WTC11 (cell line): ENCODE data around the gene ARSA. TPM values are rescaled to one million over a fixed set of nuclear protein-coding genes. Genes with fewer than 3 reads are reported as not detected.
"Not testable (repeated sequence)": the region's sequence is repeated elsewhere in the genome, so short reads cannot be mapped to it uniquely, and the experiment has no call there.

ENCODE experiments used
- ATAC-seq: fragments of 200-7000 bp; cut with Tn5 transposase; 2 replicates; pipeline ENCODE4 v1.10.0; 2021; ENCODE audit warnings: mild to moderate bottlenecking, moderate library complexity
- CTCF ChIA-PET: fragments of 300-600 bp; sonication (Branson Sonifier 250); formaldehyde crosslinking; loops from one replicate; lab custom pipeline; 2021; ENCODE audit warnings: antibody characterized with exemption; lab: Charles Lee
- POLR2A ChIA-PET: fragments of 350-600 bp; sonication (Branson Sonifier 250); formaldehyde crosslinking; loops from one replicate; lab custom pipeline; 2021; ENCODE audit warnings: antibody characterized with exemption; lab: Charles Lee
- DNase-seq: peaks from one replicate; pipeline ENCODE4 v3.0.0; 2021; ENCODE audit warnings: low spot score
- H3K27ac Mint-ChIP-seq: 2 replicates; pipeline ENCODE4 v1.8.0; 2021; ENCODE audit warnings: mixed read lengths
- H3K27me3 Mint-ChIP-seq: 2 replicates; pipeline ENCODE4 v1.8.0; 2021; ENCODE audit warnings: low read depth, mild to moderate bottlenecking, moderate library complexity, mixed read lengths
- H3K36me3 Mint-ChIP-seq: 2 replicates; pipeline ENCODE4 v1.8.0; 2021; ENCODE audit warnings: mixed read lengths
- H3K4me1 Mint-ChIP-seq: 2 replicates; pipeline ENCODE4 v1.8.0; 2022; ENCODE audit warnings: mixed read lengths
- H3K4me3 Mint-ChIP-seq: 2 replicates; pipeline ENCODE4 v1.8.0; 2021; ENCODE audit warnings: mild to moderate bottlenecking, moderate library complexity, mixed read lengths
- H3K9me3 Mint-ChIP-seq: 2 replicates; pipeline ENCODE4 v1.8.0; 2021; ENCODE audit warnings: mixed read lengths
- ATF6 ChIP-seq: sonication (generic); formaldehyde crosslinking; IDR thresholded peaks from 2 replicates; pipeline ENCODE4 v1.8.1; 2023; ENCODE audit warnings: mild to moderate bottlenecking, missing genetic modification reagents
- FOXJ3 ChIP-seq: sonication (generic); formaldehyde crosslinking; IDR thresholded peaks from 2 replicates; pipeline ENCODE4 v1.9.0; 2021; ENCODE audit warnings: missing genetic modification reagents, mild to moderate bottlenecking, borderline replicate concordance
- HMGA2 ChIP-seq: fragments of 250-450 bp; sonication (Bioruptor Pico); IDR thresholded peaks from 2 replicates; pipeline ENCODE4 v1.4.0; 2021; ENCODE audit warnings: mild to moderate bottlenecking, moderate library complexity
- KAT7 ChIP-seq: sonication (generic); formaldehyde crosslinking; IDR thresholded peaks from 2 replicates; pipeline ENCODE4 v1.8.1; 2023; ENCODE audit warnings: missing genetic modification reagents, mild to moderate bottlenecking, borderline replicate concordance
- MXD4 ChIP-seq: fragments of 250-450 bp; sonication (Bioruptor Pico); IDR thresholded peaks from 2 replicates; pipeline ENCODE4 v1.8.0; 2021; ENCODE audit warnings: mild to moderate bottlenecking, moderate library complexity, borderline replicate concordance
- RELA ChIP-seq: sonication (generic); formaldehyde crosslinking; IDR thresholded peaks from 2 replicates; pipeline ENCODE4 v1.8.1; 2022; ENCODE audit warnings: missing genetic modification reagents, mild to moderate bottlenecking, borderline replicate concordance
- SMAD4 ChIP-seq: sonication (generic); formaldehyde crosslinking; IDR thresholded peaks from 2 replicates; pipeline ENCODE4 v1.8.0; 2022; ENCODE audit warnings: mild to moderate bottlenecking, missing genetic modification reagents
- USF2 ChIP-seq: sonication (generic); formaldehyde crosslinking; IDR thresholded peaks from 2 replicates; pipeline ENCODE4 v1.8.1; 2023; ENCODE audit warnings: mild to moderate bottlenecking, missing genetic modification reagents, moderate library complexity
- ZNF423 ChIP-seq: fragments of 250-450 bp; sonication (Bioruptor Pico); IDR thresholded peaks from 2 replicates; pipeline ENCODE4 v2.1.2; 2022; ENCODE audit warnings: mild to moderate bottlenecking, moderate library complexity
- total RNA-seq: library from RNA; stranded (reverse); gene quantifications from 3 replicates; pipeline ENCODE4 v1.2.3, GENCODE V29; 2021
- TF ChIP-seq, protein P1 (sequence below): sonication (generic); formaldehyde crosslinking; IDR thresholded peaks from 2 replicates; pipeline ENCODE4 v1.8.1; 2023; ENCODE audit warnings: mild to moderate bottlenecking, missing genetic modification reagents, moderate library complexity
- TF ChIP-seq, protein P2 (sequence below): sonication (generic); formaldehyde crosslinking; conservative IDR thresholded peaks from 2 replicates; pipeline ENCODE4 v1.8.1; 2023; ENCODE audit warnings: mild to moderate bottlenecking, low read depth, missing genetic modification reagents, moderate library complexity

Gene ARSA
- total RNA-seq, 1 experiment from 2014 or later, result 18.8 TPM

GRCh38 chr22:50654664-50655063 lies 26.7 kb upstream of the ARSA start:
- ATAC-seq, POLR2A ChIA-PET, H3K4me3 Mint-ChIP-seq, DNase-seq, H3K4me1 Mint-ChIP-seq, CTCF ChIA-PET, H3K27ac Mint-ChIP-seq: not testable (repeated sequence)
- Mint-ChIP-seq H3K9me3 (peaks cover 30% of the 10 kb centered on the region), H3K36me3 (peaks cover 12% of the 10 kb centered on the region), H3K27me3 (peaks cover 80% of the 10 kb centered on the region)

DNA sequence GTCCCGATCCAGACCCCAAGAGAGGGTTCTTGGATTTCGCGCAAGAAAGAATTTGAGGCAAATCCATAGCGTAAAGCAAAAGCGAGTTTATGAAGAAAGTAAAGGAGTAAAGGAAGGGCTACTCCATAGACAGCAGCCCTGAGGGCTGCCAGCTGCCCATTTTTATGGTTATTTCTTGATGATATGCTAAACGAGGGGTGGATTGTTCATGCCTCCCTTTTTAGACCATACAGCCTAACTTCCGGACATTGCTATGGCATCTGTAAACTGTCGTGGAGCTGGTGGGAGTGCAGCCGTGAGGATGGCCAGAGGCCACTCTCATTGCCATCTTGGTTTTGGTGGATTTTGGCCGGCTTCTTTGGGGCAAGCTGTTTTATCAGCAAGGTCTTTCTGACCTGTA lies 25.3 kb upstream of the ARSA start:
- H3K27ac Mint-ChIP-seq, result no peak overlapping the region
- no peak for TF ChIP-seq ZNF423 (CRISPR knock-in tag)
- no peak for TF ChIP-seq MXD4 (CRISPR knock-in tag)
- no peak for TF ChIP-seq USF2
- TF ChIP-seq, protein P1, sequence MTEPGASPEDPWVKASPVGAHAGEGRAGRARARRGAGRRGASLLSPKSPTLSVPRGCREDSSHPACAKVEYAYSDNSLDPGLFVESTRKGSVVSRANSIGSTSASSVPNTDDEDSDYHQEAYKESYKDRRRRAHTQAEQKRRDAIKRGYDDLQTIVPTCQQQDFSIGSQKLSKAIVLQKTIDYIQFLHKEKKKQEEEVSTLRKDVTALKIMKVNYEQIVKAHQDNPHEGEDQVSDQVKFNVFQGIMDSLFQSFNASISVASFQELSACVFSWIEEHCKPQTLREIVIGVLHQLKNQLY (CRISPR knock-in tag), result no peak
- TF ChIP-seq HMGA2, result no peak
- TF ChIP-seq FOXJ3 (CRISPR knock-in tag), result no peak
- TF ChIP-seq, protein P2, sequence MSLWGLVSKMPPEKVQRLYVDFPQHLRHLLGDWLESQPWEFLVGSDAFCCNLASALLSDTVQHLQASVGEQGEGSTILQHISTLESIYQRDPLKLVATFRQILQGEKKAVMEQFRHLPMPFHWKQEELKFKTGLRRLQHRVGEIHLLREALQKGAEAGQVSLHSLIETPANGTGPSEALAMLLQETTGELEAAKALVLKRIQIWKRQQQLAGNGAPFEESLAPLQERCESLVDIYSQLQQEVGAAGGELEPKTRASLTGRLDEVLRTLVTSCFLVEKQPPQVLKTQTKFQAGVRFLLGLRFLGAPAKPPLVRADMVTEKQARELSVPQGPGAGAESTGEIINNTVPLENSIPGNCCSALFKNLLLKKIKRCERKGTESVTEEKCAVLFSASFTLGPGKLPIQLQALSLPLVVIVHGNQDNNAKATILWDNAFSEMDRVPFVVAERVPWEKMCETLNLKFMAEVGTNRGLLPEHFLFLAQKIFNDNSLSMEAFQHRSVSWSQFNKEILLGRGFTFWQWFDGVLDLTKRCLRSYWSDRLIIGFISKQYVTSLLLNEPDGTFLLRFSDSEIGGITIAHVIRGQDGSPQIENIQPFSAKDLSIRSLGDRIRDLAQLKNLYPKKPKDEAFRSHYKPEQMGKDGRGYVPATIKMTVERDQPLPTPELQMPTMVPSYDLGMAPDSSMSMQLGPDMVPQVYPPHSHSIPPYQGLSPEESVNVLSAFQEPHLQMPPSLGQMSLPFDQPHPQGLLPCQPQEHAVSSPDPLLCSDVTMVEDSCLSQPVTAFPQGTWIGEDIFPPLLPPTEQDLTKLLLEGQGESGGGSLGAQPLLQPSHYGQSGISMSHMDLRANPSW (CRISPR knock-in tag), result no peak
- TF ChIP-seq RELA (CRISPR knock-in tag), result no peak
- TF ChIP-seq SMAD4 (CRISPR knock-in tag), result no peak
- no peak for TF ChIP-seq KAT7 (CRISPR knock-in tag)
- TF ChIP-seq ATF6, result no peak
- DNase-seq (no peak), ATAC-seq (no peak)
- H3K4me3 Mint-ChIP-seq, result no peak overlapping the region
- peaks cover 21% of the 10 kb centered on the region for H3K36me3 Mint-ChIP-seq
- H3K9me3 Mint-ChIP-seq, result peaks cover 40% of the 10 kb centered on the region
- H3K27me3 Mint-ChIP-seq, result peaks cover 72% of the 10 kb centered on the region
- ChIA-PET POLR2A (no interaction called here), CTCF (no interaction called here)
- no peaks in the 10 kb centered on the region for H3K4me1 Mint-ChIP-seq

GRCh38 chr22:50643821-50644101 lies 15.8 kb upstream of the ARSA start:
- peaks cover 19% of the 10 kb centered on the region for H3K9me3 Mint-ChIP-seq
- H3K36me3 Mint-ChIP-seq, result peaks cover 12% of the 10 kb centered on the region
- ATAC-seq, H3K4me3 Mint-ChIP-seq, CTCF ChIA-PET, H3K27ac Mint-ChIP-seq, POLR2A ChIA-PET, DNase-seq, H3K27me3 Mint-ChIP-seq: not testable (repeated sequence)
- H3K4me1 Mint-ChIP-seq, result peaks cover 23% of the 10 kb centered on the region

- ChIA-PET CTCF (interaction anchor here (0.6 to 5.5 kb wide), 10 partner anchors 17 to 176 kb away, joined by 3 to 59 read pairs (median 8); partner anchors contain the start of genes ARSA and SHANK3), POLR2A (interaction anchor here (2.2 kb wide), 1 partner anchor 15 kb away, joined by 12 read pairs; the partner anchor contains the start of gene ARSA)
- not testable (repeated sequence) for H3K36me3 Mint-ChIP-seq, H3K4me3 Mint-ChIP-seq, H3K27me3 Mint-ChIP-seq, ATAC-seq, DNase-seq, H3K27ac Mint-ChIP-seq
- Mint-ChIP-seq H3K9me3 (peaks cover 16% of the 10 kb centered on the region), H3K4me1 (peaks cover 23% of the 10 kb centered on the region)
Observed at GRCh38 chr22:50643021-50643820, 15.3 kb upstream of the ARSA start.
